Fibroblast of the aortic adventitia (primary cell): ENCODE data around the gene ZNF609. TPM values are rescaled to one million over a fixed set of nuclear protein-coding genes. Genes with fewer than 3 reads are reported as not detected.
A peak's percentile ranks its signal among the peaks of the same experiment; 100 is the strongest.

ENCODE experiments used
- DNase-seq: peaks from one replicate; pipeline ENCODE4 v3.0.0-alpha.2; 2010; ENCODE audit warnings: low read depth
- H3K4me3 ChIP-seq: 2 replicates; pipeline ENCODE4 v1.5.1; 2011; ENCODE audit warnings: low read depth, mild to moderate bottlenecking, control low read depth, low read length, moderate library complexity
- total RNA-seq: library from RNA; depleted of rRNA; stranded (reverse); fragments of >200 nt; gene quantifications from 2 replicates; pipeline ENCODE4 v1.2.3, GENCODE V29; 2012; ENCODE audit warnings: low replicate concordance
- TF ChIP-seq, protein P1 (sequence below): IDR thresholded peaks from 2 replicates; pipeline ENCODE4 v1.5.1; 2011; ENCODE audit warnings: mild to moderate bottlenecking, low read length, control low read depth, inconsistent platforms; ENCODE audit not compliant: insufficient read depth

Gene ZNF609
- total RNA-seq, 1 donor, result 19.3 TPM

GRCh38 chr15:64455961-64456371, 4.4 kb upstream of the ZNF609 start:
- no peak for DNase-seq

DNA sequence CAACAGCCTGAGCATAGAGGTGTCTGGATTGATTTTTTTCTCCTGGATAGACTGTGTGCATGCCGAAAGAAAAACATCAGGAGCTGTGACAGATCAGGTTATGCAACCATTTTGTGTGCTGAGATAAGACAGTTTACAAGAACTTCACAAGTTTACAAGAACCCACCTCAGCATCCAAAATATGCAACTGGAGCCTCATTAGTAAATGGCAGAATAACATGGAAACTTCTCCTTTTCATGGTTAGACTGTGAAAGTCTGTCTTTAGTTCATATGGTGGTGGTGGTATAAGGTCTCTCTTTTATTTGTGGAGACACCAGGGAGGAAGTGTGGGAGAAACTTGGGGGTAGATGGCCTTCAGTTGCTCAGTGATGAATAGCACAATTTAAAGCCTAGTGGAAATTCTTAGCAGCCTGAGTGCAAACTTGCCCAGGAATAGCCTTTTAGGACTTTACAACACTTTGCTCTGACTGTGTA, 3.7 kb upstream of the ZNF609 start:
- no peak overlapping the region for H3K4me3 ChIP-seq
- peak; percentile 31 for DNase-seq
- TF ChIP-seq, protein P1, sequence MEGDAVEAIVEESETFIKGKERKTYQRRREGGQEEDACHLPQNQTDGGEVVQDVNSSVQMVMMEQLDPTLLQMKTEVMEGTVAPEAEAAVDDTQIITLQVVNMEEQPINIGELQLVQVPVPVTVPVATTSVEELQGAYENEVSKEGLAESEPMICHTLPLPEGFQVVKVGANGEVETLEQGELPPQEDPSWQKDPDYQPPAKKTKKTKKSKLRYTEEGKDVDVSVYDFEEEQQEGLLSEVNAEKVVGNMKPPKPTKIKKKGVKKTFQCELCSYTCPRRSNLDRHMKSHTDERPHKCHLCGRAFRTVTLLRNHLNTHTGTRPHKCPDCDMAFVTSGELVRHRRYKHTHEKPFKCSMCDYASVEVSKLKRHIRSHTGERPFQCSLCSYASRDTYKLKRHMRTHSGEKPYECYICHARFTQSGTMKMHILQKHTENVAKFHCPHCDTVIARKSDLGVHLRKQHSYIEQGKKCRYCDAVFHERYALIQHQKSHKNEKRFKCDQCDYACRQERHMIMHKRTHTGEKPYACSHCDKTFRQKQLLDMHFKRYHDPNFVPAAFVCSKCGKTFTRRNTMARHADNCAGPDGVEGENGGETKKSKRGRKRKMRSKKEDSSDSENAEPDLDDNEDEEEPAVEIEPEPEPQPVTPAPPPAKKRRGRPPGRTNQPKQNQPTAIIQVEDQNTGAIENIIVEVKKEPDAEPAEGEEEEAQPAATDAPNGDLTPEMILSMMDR, result no peak

More at GRCh38 chr15:64455961-64456371, 4.4 kb upstream of the ZNF609 start:
- TF ChIP-seq, protein P1, result no peak
- no peak overlapping the region for H3K4me3 ChIP-seq

DNA sequence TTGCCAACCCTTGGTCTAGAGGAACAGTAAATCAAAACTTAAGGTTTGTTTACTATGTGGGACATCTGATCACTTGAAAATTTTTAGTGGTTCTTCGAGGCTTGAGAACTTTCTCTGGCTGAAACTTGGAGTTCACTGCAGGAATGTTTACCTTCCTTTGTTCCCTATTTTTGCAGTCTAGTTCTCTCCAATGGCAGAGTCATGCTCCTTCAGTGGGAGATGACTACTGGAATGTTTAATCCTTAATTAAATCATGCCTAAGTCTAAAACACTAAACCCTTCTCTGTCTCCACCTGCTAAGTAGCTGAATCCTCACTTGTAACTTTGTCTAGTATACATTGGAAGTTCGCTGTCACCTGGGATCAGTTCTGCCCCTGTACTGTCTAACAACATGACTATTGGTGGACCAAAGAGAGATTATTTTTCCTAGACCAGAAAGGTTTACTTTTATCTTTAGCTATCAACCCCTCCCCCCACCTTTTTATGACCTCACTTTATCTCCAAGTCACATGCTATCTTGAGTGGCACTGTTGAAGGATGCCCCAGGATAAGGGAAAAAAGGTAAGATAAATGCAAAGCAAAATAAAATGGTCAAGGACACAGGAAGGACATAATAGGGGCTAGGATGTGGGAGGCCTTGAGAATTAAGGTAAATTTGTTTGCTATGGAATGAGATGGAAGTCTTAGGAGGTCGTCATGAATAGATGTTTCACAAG, 1.2 kb upstream of the ZNF609 start:
- no peak overlapping the region for H3K4me3 ChIP-seq
- TF ChIP-seq, protein P1, result no peak
- DNase-seq, result no peak

- TF ChIP-seq, protein P1, result peak; percentile 22
- peak; percentile 79 for DNase-seq
- peak overlapping the region; percentile 79 for H3K4me3 ChIP-seq
These were observed 644 bp downstream of the ZNF609 start for GRCh38 chr15:64460724-64461720.

GRCh38 chr15:64461721-64462162, 1.4 kb downstream of the ZNF609 start:
- peak; percentile 31 for DNase-seq
- TF ChIP-seq, protein P1, result no peak
- peak overlapping the region; percentile 79 for H3K4me3 ChIP-seq

GRCh38 chr15:64462492-64462891, 2.1 kb downstream of the ZNF609 start:
- H3K4me3 ChIP-seq, result peak overlapping the region; percentile 79
- DNase-seq, result no peak
- TF ChIP-seq, protein P1, result no peak
